Testis (tissue), 3 donors: Measurements from ENCODE around the gene SLC17A2. TPM values are rescaled to one million over a fixed set of nuclear protein-coding genes. Genes with fewer than 3 reads are reported as not detected.

Experiments used
- DNase-seq: peaks from one replicate; pipeline ENCODE4 v3.0.0-alpha.2; 2019
- H3K27ac ChIP-seq, 2 donors: fragments of 200-600 bp; sonication (generic); one replicate each; pipeline ENCODE4 v1.5.1; 2019
- H3K27me3 ChIP-seq: fragments of 200-600 bp; sonication (generic); one replicate; pipeline ENCODE4 v1.5.1; 2019
- H3K36me3 ChIP-seq: fragments of 200-600 bp; sonication (generic); one replicate; pipeline ENCODE4 v1.5.1; 2017; ENCODE audit warnings: low read depth; ENCODE audit errors: missing control alignments
- H3K4me1 ChIP-seq: fragments of 200-600 bp; sonication (generic); one replicate; pipeline ENCODE4 v1.5.1; 2019
- H3K4me3 ChIP-seq, 2 donors: fragments of 200-600 bp; sonication (generic); one replicate each; pipeline ENCODE4 v1.5.1; 2017 to 2019
- H3K9me3 ChIP-seq: fragments of 200-600 bp; sonication (generic); one replicate; pipeline ENCODE4 v1.5.1; 2017
- POLR2A ChIP-seq: fragments of 450-650 bp; IDR thresholded peaks from one replicate; pipeline ENCODE4 v1.6.1; 2017; ENCODE audit warnings: antibody characterized with exemption, mild to moderate bottlenecking, moderate library complexity
- WGBS, 2 donors: methylation state at CpG; one replicate each; pipeline ENCODE4 v1.1.5; 2018; 5-methylcytosine and 5-hydroxymethylcytosine counted together
- intact Hi-C: fragments of 100-400 bp; cut with DNase I; formaldehyde crosslinking; loops from one replicate; pipeline ENCODE4 v1.15.1; 2023; ENCODE audit warnings: low total_unique reads
- polyA plus RNA-seq: library from polyadenylated mRNA; stranded (reverse); fragments of 350-450 nt; fragmentation: Illumina TruSeq; extraction: RNeasy Lipid Tissue Mini Kit (QIAGEN cat#74804); gene quantifications from one replicate; pipeline ENCODE4 v1.2.3, GENCODE V29; 2014; ENCODE audit warnings: low read depth, low replicate concordance; ENCODE audit not compliant: insufficient read depth
- total RNA-seq, 2 donors: library from RNA; depleted of rRNA; stranded (reverse); fragments of >200 nt; gene quantifications; one replicate each; pipeline ENCODE4 v1.2.3, GENCODE V29; 2016
- TF ChIP-seq, protein P1 (sequence below), 3 experiments: fragments of 450-650 bp in 2 of 3; fragments of 200-600 bp in 1 of 3; sonication (generic) in 1 of 3; IDR thresholded peaks; one replicate each; pipeline ENCODE4 v1.5.1; 2016 to 2019; ENCODE audit warnings: antibody characterized with exemption in 3 of 3, mild to moderate bottlenecking in 2 of 3, moderate library complexity in 1 of 3

The SLC17A2 gene
- total and polyA plus RNA-seq, 3 donors from 2014 or later = 0.17 to 0.50 (median 0.31) TPM

DNA sequence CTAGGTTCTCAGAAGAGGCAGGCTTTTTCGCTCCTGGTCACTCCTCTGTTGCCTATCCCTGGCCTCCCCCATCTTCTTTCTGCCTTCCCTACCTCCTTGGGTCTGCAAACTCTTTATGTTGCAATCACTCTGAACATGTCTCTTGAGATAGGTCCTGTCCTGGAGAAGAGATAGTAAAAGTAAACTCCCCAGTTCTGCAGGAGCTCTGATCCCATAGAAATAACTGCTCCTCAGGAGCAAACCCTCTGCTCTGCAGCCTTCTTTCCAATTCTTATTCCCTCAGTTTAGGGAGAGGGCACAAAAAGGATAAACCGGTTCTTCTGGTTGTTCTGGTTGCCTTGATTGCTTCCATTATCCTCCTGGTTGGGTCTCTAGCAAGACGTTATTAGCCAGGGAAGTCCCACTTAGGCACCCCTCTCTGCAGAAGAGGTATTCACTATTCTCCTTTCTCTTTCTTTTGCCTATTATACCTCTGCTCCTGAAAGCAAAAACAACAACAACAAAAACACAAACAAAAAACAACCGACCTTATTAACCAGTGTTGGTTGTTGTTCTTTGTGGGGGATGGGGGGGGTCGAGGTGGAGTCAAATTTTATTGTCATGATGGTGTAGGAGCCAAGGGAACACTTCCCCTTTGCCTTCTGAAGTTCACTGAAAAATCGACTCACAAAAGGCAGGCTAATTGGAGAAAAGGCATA lies 33.1 kb upstream of the SLC17A2 start:
- Histone ChIP-seq H3K9me3 (no peaks in the 10 kb centered on the region), H3K4me3 (peak overlapping the region; percentile 52 to 61), H3K4me1 (no peaks in the 10 kb centered on the region), H3K27ac (peak overlapping the region; percentile 83 to 93), H3K27me3 (no peaks in the 10 kb centered on the region), H3K36me3 (no peaks in the 10 kb centered on the region)
- no peak for TF ChIP-seq POLR2A
- TF ChIP-seq, protein P1, sequence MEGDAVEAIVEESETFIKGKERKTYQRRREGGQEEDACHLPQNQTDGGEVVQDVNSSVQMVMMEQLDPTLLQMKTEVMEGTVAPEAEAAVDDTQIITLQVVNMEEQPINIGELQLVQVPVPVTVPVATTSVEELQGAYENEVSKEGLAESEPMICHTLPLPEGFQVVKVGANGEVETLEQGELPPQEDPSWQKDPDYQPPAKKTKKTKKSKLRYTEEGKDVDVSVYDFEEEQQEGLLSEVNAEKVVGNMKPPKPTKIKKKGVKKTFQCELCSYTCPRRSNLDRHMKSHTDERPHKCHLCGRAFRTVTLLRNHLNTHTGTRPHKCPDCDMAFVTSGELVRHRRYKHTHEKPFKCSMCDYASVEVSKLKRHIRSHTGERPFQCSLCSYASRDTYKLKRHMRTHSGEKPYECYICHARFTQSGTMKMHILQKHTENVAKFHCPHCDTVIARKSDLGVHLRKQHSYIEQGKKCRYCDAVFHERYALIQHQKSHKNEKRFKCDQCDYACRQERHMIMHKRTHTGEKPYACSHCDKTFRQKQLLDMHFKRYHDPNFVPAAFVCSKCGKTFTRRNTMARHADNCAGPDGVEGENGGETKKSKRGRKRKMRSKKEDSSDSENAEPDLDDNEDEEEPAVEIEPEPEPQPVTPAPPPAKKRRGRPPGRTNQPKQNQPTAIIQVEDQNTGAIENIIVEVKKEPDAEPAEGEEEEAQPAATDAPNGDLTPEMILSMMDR (IDR thresholded peaks at IDR 0.05) = no peak
- intact Hi-C loops = no loop called here
- WGBS, 2 donors = 19 to 34% methylated on average over 6 of the region's 6 CpGs
- DNase-seq = no peak

DNA sequence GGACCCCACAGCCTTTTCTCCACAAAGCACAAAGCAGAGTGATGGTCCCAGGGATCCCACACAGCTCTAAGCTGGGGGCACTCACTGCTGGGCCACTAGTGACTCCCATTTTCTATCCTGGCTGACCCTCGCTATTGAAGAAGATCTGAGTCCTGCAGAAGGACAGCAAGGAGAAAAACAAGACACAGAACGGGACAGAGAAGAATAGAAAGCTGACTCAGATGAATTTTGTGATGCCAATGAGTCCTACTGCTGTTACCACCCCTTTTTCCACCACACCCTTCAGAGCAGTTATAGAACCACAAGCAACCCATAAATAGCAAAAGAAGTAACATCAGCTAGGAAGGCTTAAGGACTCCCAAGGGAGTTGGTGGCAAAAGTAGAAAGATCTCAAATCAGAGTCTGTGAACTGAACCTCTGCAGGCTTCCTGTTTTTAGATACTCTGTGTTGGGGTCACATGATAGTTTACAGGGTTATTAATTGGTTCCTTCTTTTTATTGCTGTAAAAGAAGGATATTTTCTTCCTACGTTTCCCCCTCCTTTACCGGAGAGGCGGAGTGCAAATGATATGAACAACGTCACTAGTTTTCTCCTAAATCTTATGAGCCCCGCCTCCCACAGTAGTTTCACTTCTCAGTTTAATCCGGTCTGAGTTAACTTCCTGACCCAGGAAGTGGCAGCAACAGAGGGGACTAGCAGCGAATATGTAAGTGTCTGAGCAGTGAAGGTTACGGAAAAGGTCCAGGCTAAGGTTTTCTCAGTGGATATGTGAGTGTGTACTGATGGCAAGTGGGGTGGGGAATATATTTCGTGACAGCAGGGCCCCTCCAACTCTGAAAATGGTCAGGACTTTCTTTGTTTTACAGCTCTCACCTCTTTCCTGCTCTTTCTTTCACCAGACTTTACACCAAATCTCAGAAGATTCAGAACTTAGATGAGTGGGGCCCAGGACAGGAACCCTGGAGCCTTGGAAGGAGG lies 31.9 kb upstream of the SLC17A2 start, which contains the start of gene TRIM38:
Gene TRIM38 (plus strand): TSS at position 654 of the 979 bp plus-strand sequence. CDS start 3,721 bp downstream, outside the sequence.
- DNase-seq = peak; percentile 86
- intact Hi-C loops = no loop called here
- peak within 1 kb of the TSS; percentile 83 to 93 for H3K27ac ChIP-seq
- H3K36me3 ChIP-seq = no peaks in the 10 kb centered on the region
- WGBS, 2 donors = 23 to 36% methylated on average over 11 of the region's 11 CpGs
- TF ChIP-seq POLR2A = peak; percentile 25
- TF ChIP-seq, protein P1 (IDR thresholded peaks at IDR 0.05) = no peak
- H3K4me1 ChIP-seq = no peaks in the 10 kb centered on the region
- peak within 1 kb of the TSS; percentile 52 to 61 for H3K4me3 ChIP-seq
- H3K27me3 ChIP-seq = no peaks in the 10 kb centered on the region
- H3K9me3 ChIP-seq = no peaks in the 10 kb centered on the region

DNA sequence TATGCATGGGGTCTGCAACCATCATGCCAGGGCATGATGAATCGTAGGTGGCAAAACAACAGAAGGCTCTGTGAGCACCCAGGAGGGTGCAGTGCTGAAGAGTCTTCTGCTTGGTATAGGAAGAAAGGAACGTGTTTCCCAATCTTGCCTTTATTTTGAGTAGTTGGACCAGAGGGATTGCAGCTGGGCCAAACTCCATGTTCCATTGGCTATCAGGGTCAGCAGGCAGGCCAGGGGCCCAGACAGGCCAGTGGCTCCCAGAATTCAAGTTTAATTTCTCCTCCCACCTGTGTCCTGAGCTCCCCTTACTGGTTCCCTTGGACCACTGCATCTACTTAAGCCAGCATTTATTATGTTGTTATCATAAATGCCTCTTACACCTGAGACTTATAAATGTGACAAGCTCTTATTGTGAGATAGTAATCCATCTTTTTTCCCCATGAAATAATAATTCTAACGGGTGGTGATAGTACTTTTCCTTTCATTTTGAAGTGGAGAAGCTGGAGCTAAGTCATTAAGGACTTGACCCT lies 31.2 kb upstream of the SLC17A2 start:
- Histone ChIP-seq H3K9me3 (no peaks in the 10 kb centered on the region), H3K4me3 (peak overlapping the region in 1 of 2 donors; percentile 61), H3K27me3 (no peaks in the 10 kb centered on the region), H3K36me3 (no peaks in the 10 kb centered on the region), H3K4me1 (no peaks in the 10 kb centered on the region), H3K27ac (peak overlapping the region; percentile 83 to 93)
- 71 to 76% methylated on average over 3 of the region's 3 CpGs for WGBS, 2 donors
- intact Hi-C loops = no loop called here
- no peak for DNase-seq
- no peak for TF ChIP-seq POLR2A
- TF ChIP-seq, protein P1 (IDR thresholded peaks at IDR 0.05) = no peak

DNA sequence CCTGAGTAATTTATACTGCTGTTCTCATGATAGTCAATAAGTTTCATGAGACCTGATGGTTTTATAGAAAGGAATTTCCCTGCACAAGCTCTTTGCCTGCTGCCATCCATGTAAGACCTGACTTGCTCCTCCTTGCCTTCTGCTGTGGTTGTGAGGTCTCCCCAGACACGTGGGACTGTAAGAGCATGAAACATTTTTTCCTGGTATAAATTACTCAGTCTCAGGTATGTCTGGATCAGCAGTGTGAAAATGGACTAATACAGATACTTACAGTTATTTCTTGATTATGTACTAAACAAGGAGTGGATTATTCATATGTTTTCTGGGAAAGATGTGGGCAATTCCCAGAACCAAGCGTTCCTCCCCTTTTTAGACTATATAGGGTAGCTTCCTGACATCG lies 30.2 kb upstream of the SLC17A2 start:
- Histone ChIP-seq H3K9me3 (no peaks in the 10 kb centered on the region), H3K27ac (no peak overlapping the region), H3K27me3 (no peaks in the 10 kb centered on the region), H3K4me3 (no peak overlapping the region), H3K4me1 (no peaks in the 10 kb centered on the region), H3K36me3 (no peaks in the 10 kb centered on the region)
- WGBS, 2 donors = 89 to 90% methylated on average over 3 of the region's 3 CpGs
- DNase-seq = no peak
- intact Hi-C loops = no loop called here
- no peak for TF ChIP-seq POLR2A
- TF ChIP-seq, protein P1 (IDR thresholded peaks at IDR 0.05) = no peak
